Measurements from ENCODE around the gene TEAD1. TPM values are rescaled to one million over a fixed set of nuclear protein-coding genes. Genes with fewer than 3 reads are reported as not detected.
A peak's percentile ranks its signal among the peaks of the same experiment; 100 is the strongest.

TEAD1 gene
- total and polyA plus RNA-seq, 9 of the 15 experiments (the other 6 are each of a cell fraction or from before 2014, with no cell fraction given): 1.7 to 17.7 (median 10.8) TPM

DNA sequence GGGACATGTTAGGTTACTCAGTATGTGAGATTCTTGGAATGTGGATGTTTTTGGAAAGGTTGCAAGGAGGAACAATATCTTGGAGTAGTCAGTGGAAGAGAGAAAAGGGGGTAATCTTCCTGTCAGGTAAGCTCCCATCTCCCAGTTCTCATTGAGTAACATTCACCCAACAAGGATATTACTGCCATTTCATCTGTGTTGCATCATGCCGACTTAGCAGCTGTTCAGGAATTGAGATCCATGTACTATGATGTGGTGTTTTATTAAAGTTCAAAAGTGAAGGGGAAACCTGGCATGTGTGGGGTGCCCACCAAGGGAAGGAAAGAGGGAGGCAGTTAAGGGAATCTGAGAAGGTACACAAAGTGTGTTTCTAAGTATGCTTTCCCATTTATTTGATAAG lies 276.4 kb downstream of the TEAD1 start:
- H3K9ac ChIP-seq (ENCODE audit: insufficient read depth in 1 of 2, low read depth in 2 of 2, low read length in 2 of 2): no peak overlapping the region
- POLR2A ChIA-PET: interaction anchor here (0.6 to 0.7 kb wide), 2 partner anchors 19 to 231 kb away, joined by 3 to 4 read pairs; no protein-coding TSS in a partner anchor
- H3K36me3 ChIP-seq (ENCODE audit: control insufficient read depth, insufficient read depth, low read length): peaks cover 22% of the 10 kb centered on the region
- no peaks in the 10 kb centered on the region for H4K20me1 ChIP-seq (replicated peaks; ENCODE audit: control insufficient read depth, insufficient read depth, low read length)
- no peak for FAIRE-seq
- H2AFZ ChIP-seq (ENCODE audit: low read depth, low read length): no peak overlapping the region
- H3K4me2 ChIP-seq (ENCODE audit: insufficient read depth, low read length): no peak overlapping the region
- H3K4me3 ChIP-seq: no peak overlapping the region
- BruUV-seq (replicated peaks): no TSS peak
- no peak overlapping the region; the same call in 2 of the 3 replicates for H3K27ac ChIP-seq (ENCODE audit: extremely low read depth, low read depth, low read length)
- H3K9me1 ChIP-seq (ENCODE audit: control insufficient read depth, insufficient read depth, low read length): no peaks in the 10 kb centered on the region
- no peaks in the 10 kb centered on the region for H3K27me3 ChIP-seq (ENCODE audit: control insufficient read depth in 2 of 2, insufficient read depth in 2 of 2, low read length in 2 of 2)
- peak in 1 of 4 experiments; percentile 11 for DNase-seq (ENCODE audit: extremely low read depth in 1 of 4, low spot score in 3 of 4)
- 100% methylated on average over 1 of the region's 1 CpG for WGBS (ENCODE audit: insufficient coverage, low coverage, missing lambda C conversion rate)
- peaks cover 2% of the 10 kb centered on the region; the same call in 1 of the 2 replicates for H3K9me3 ChIP-seq (replicated peaks; ENCODE audit: control insufficient read depth, insufficient read depth, low read depth, low read length)
- intact Hi-C loops (cut with micrococcal nuclease): no loop called here
- ATAC-seq: peak; percentile 81
- CTCF ChIA-PET (ENCODE audit: low intra/inter-chr PET ratio): no interaction called here
- H3K4me1 ChIP-seq (replicated peaks in 1 of 2; ENCODE audit: control insufficient read depth in 2 of 2, insufficient read depth in 2 of 2, low read length in 2 of 2): peaks cover 0 to 3% of the 10 kb centered on the region in 2 experiments; a peak in 1 of 5 replicates
- peaks cover 6% of the 10 kb centered on the region; the same call in 1 of the 3 replicates for H3K79me2 ChIP-seq (ENCODE audit: control insufficient read depth, insufficient read depth, low read length)
- in situ Hi-C loops (cut with MboI): no loop called here
- TF ChIP-seq ZNF24 (IDR thresholded peaks at IDR 0.05) (no peak), MAX (CRISPR knock-in tag; IDR thresholded peaks at IDR 0.05) (no peak), L3MBTL2 (IDR thresholded peaks at IDR 0.05) (peak; percentile 24; the same call in 1 of the 2 replicates), CEBPG (CRISPR knock-in tag; IDR thresholded peaks at IDR 0.05) (peak; percentile 94), CEBPG (tag; conservative IDR thresholded peaks at IDR 0.05 in 1 of 2, IDR thresholded peaks at IDR 0.05 in 1 of 2) (peak; percentile 76 to 98), ZBTB40 (IDR thresholded peaks at IDR 0.05) (peak; percentile 47; the same call in 1 of the 2 replicates), ZBTB40 (CRISPR knock-in tag; IDR thresholded peaks at IDR 0.05) (no peak), C11orf30 (IDR thresholded peaks at IDR 0.05; ENCODE audit: low read depth) (peak; percentile 18; the same call in 1 of the 2 replicates), SMARCA4 (IDR thresholded peaks at IDR 0.05) (peak; percentile 31; the same call in 1 of the 2 replicates)
- TF ChIP-seq, protein P1, sequence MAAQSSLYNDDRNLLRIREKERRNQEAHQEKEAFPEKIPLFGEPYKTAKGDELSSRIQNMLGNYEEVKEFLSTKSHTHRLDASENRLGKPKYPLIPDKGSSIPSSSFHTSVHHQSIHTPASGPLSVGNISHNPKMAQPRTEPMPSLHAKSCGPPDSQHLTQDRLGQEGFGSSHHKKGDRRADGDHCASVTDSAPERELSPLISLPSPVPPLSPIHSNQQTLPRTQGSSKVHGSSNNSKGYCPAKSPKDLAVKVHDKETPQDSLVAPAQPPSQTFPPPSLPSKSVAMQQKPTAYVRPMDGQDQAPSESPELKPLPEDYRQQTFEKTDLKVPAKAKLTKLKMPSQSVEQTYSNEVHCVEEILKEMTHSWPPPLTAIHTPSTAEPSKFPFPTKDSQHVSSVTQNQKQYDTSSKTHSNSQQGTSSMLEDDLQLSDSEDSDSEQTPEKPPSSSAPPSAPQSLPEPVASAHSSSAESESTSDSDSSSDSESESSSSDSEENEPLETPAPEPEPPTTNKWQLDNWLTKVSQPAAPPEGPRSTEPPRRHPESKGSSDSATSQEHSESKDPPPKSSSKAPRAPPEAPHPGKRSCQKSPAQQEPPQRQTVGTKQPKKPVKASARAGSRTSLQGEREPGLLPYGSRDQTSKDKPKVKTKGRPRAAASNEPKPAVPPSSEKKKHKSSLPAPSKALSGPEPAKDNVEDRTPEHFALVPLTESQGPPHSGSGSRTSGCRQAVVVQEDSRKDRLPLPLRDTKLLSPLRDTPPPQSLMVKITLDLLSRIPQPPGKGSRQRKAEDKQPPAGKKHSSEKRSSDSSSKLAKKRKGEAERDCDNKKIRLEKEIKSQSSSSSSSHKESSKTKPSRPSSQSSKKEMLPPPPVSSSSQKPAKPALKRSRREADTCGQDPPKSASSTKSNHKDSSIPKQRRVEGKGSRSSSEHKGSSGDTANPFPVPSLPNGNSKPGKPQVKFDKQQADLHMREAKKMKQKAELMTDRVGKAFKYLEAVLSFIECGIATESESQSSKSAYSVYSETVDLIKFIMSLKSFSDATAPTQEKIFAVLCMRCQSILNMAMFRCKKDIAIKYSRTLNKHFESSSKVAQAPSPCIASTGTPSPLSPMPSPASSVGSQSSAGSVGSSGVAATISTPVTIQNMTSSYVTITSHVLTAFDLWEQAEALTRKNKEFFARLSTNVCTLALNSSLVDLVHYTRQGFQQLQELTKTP (IDR thresholded peaks at IDR 0.05; ENCODE audit: low read depth in 1 of 2, partially characterized antibody in 2 of 2): peak in 1 of 2 experiments; percentile 22
